Mucosa of stomach (tissue), 1 donor: ENCODE measurements around the gene INSYN2A.

Source experiments
- H3K27me3 ChIP-seq: one replicate; pipeline ENCODE4 v1.7.0; 2013; ENCODE audit warnings: mild to moderate bottlenecking, low read length; ENCODE audit not compliant: control insufficient read depth, insufficient read depth
- H3K36me3 ChIP-seq: one replicate; pipeline ENCODE4 v1.7.0; 2013; ENCODE audit warnings: low read length; ENCODE audit not compliant: control insufficient read depth, insufficient read depth
- H3K4me1 ChIP-seq: one replicate; pipeline ENCODE4 v1.7.0; 2013; ENCODE audit warnings: mild to moderate bottlenecking, low read length; ENCODE audit not compliant: control insufficient read depth, insufficient read depth
- H3K4me3 ChIP-seq: one replicate; pipeline ENCODE4 v1.7.0; 2013; ENCODE audit warnings: low read length
- H3K9ac ChIP-seq: one replicate; pipeline ENCODE4 v1.7.0; 2013; ENCODE audit warnings: mild to moderate bottlenecking, low read length, moderate library complexity
- H3K9me3 ChIP-seq: one replicate; pipeline ENCODE4 v1.7.0; 2013; ENCODE audit warnings: mild to moderate bottlenecking, low read length, moderate library complexity; ENCODE audit not compliant: control insufficient read depth
- donor health status: Pancreatic carcinoma.

The INSYN2A gene

GRCh38 chr10:127193125-127193524 lies 3.3 kb downstream of the INSYN2A start:
- peaks cover 16% of the 10 kb centered on the region for H3K27me3 ChIP-seq

GRCh38 chr10:127190427-127190826 lies 6.0 kb downstream of the INSYN2A start:
- no peak overlapping the region for H3K9ac ChIP-seq
- no peaks in the 10 kb centered on the region for H3K36me3 ChIP-seq
- no peaks in the 10 kb centered on the region for H3K9me3 ChIP-seq
- no peaks in the 10 kb centered on the region for H3K4me1 ChIP-seq
- peaks cover 11% of the 10 kb centered on the region for H3K27me3 ChIP-seq
- H3K4me3 ChIP-seq, result no peak overlapping the region

More at GRCh38 chr10:127193125-127193524, 3.3 kb downstream of the INSYN2A start:
- no peak overlapping the region for H3K4me3 ChIP-seq
- H3K36me3 ChIP-seq, result no peaks in the 10 kb centered on the region
- H3K9ac ChIP-seq, result no peak overlapping the region
- no peaks in the 10 kb centered on the region for H3K9me3 ChIP-seq
- no peaks in the 10 kb centered on the region for H3K4me1 ChIP-seq

GRCh38 chr10:127189226-127189625 lies 7.2 kb downstream of the INSYN2A start:
- H3K9me3 ChIP-seq, result no peaks in the 10 kb centered on the region
- no peak overlapping the region for H3K4me3 ChIP-seq
- H3K4me1 ChIP-seq, result no peaks in the 10 kb centered on the region
- H3K36me3 ChIP-seq, result no peaks in the 10 kb centered on the region
- no peak overlapping the region for H3K9ac ChIP-seq
- no peaks in the 10 kb centered on the region for H3K27me3 ChIP-seq

- Histone ChIP-seq H3K4me1 (no peaks in the 10 kb centered on the region), H3K36me3 (no peaks in the 10 kb centered on the region), H3K9me3 (no peaks in the 10 kb centered on the region), H3K4me3 (no peak overlapping the region), H3K27me3 (no peaks in the 10 kb centered on the region), H3K9ac (no peak overlapping the region)
Measured at GRCh38 chr10:127186813-127187212, 9.6 kb downstream of the INSYN2A start.

- H3K27me3 ChIP-seq, result no peaks in the 10 kb centered on the region
- no peak overlapping the region for H3K9ac ChIP-seq
- no peaks in the 10 kb centered on the region for H3K36me3 ChIP-seq
Measured at GRCh38 chr10:127184582-127184981, 11.8 kb downstream of the INSYN2A start.

GRCh38 chr10:127182161-127182560 lies 14.2 kb downstream of the INSYN2A start:
- Histone ChIP-seq H3K9ac (no peak overlapping the region), H3K9me3 (no peaks in the 10 kb centered on the region), H3K4me3 (no peak overlapping the region), H3K4me1 (no peaks in the 10 kb centered on the region), H3K27me3 (no peaks in the 10 kb centered on the region), H3K36me3 (no peaks in the 10 kb centered on the region)

More at GRCh38 chr10:127184582-127184981, 11.8 kb downstream of the INSYN2A start:
- Histone ChIP-seq H3K4me3 (no peak overlapping the region), H3K4me1 (no peaks in the 10 kb centered on the region), H3K9me3 (no peaks in the 10 kb centered on the region)

- no peak overlapping the region for H3K9ac ChIP-seq
- no peaks in the 10 kb centered on the region for H3K9me3 ChIP-seq
- H3K4me3 ChIP-seq, result no peak overlapping the region
- no peaks in the 10 kb centered on the region for H3K4me1 ChIP-seq
- H3K27me3 ChIP-seq, result no peaks in the 10 kb centered on the region
- no peaks in the 10 kb centered on the region for H3K36me3 ChIP-seq
Measured at GRCh38 chr10:127179612-127180250, 16.7 kb downstream of the INSYN2A start.

- no peaks in the 10 kb centered on the region for H3K9me3 ChIP-seq
- no peaks in the 10 kb centered on the region for H3K4me1 ChIP-seq
Measured at GRCh38 chr10:127176649-127177048, 19.7 kb downstream of the INSYN2A start.

GRCh38 chr10:127175357-127176110 lies 20.9 kb downstream of the INSYN2A start:
- Histone ChIP-seq H3K36me3 (no peaks in the 10 kb centered on the region), H3K4me3 (no peak overlapping the region), H3K9me3 (no peaks in the 10 kb centered on the region), H3K9ac (no peak overlapping the region), H3K4me1 (no peaks in the 10 kb centered on the region), H3K27me3 (no peaks in the 10 kb centered on the region)

More at GRCh38 chr10:127176649-127177048, 19.7 kb downstream of the INSYN2A start:
- H3K27me3 ChIP-seq, result no peaks in the 10 kb centered on the region
- no peak overlapping the region for H3K4me3 ChIP-seq
- no peak overlapping the region for H3K9ac ChIP-seq
- no peaks in the 10 kb centered on the region for H3K36me3 ChIP-seq

GRCh38 chr10:127174866-127175265 lies 21.5 kb downstream of the INSYN2A start:
- no peak overlapping the region for H3K9ac ChIP-seq

GRCh38 chr10:127168261-127168660 lies 28.1 kb downstream of the INSYN2A start:
- no peaks in the 10 kb centered on the region for H3K27me3 ChIP-seq
- no peak overlapping the region for H3K4me3 ChIP-seq
- H3K4me1 ChIP-seq, result no peaks in the 10 kb centered on the region
- no peaks in the 10 kb centered on the region for H3K9me3 ChIP-seq
- H3K36me3 ChIP-seq, result no peaks in the 10 kb centered on the region
- H3K9ac ChIP-seq, result no peak overlapping the region

More at GRCh38 chr10:127174866-127175265, 21.5 kb downstream of the INSYN2A start:
- Histone ChIP-seq H3K4me1 (no peaks in the 10 kb centered on the region), H3K9me3 (no peaks in the 10 kb centered on the region), H3K27me3 (no peaks in the 10 kb centered on the region), H3K36me3 (no peaks in the 10 kb centered on the region), H3K4me3 (no peak overlapping the region)

- Histone ChIP-seq H3K36me3 (no peaks in the 10 kb centered on the region), H3K9ac (no peak overlapping the region)
Measured at GRCh38 chr10:127162841-127163240, 33.5 kb downstream of the INSYN2A start.

More at GRCh38 chr10:127162841-127163240, 33.5 kb downstream of the INSYN2A start:
- no peaks in the 10 kb centered on the region for H3K27me3 ChIP-seq
- H3K9me3 ChIP-seq, result no peaks in the 10 kb centered on the region
- H3K4me1 ChIP-seq, result no peaks in the 10 kb centered on the region
- H3K4me3 ChIP-seq, result no peak overlapping the region
